Liver (tissue), 9 donors: ENCODE data around the gene RPS6KA1. TPM values are rescaled to one million over a fixed set of nuclear protein-coding genes. Genes with fewer than 3 reads are reported as not detected.

ENCODE experiments used
- DNase-seq: peaks from one replicate; pipeline ENCODE4 v3.0.0-alpha.2; 2017; ENCODE audit warnings: low spot score
- H3K27ac ChIP-seq, 2 donors: one replicate each; pipeline ENCODE4 v1.7.0; 2013; ENCODE audit warnings: inconsistent platforms in 2 of 2, low read length in 2 of 2, control low read depth in 1 of 2, low read depth in 1 of 2, mild to moderate bottlenecking in 1 of 2
- H3K27me3 ChIP-seq, 4 donors: one replicate each; pipeline versions ENCODE4 v1.6.1 to v1.7.0; 2013; ENCODE audit warnings: low read length in 3 of 4, inconsistent platforms in 1 of 4, mild to moderate bottlenecking in 1 of 4, moderate library complexity in 1 of 4; ENCODE audit not compliant: control insufficient read depth in 4 of 4, insufficient read depth in 4 of 4
- H3K36me3 ChIP-seq, 4 donors: one replicate each; pipeline versions ENCODE4 v1.6.1 to v1.7.0; 2013; ENCODE audit warnings: low read length in 3 of 4, mild to moderate bottlenecking in 3 of 4, low read depth in 1 of 4, moderate library complexity in 1 of 4; ENCODE audit not compliant: control insufficient read depth in 4 of 4, insufficient read depth in 3 of 4
- H3K4me1 ChIP-seq, 4 donors: one replicate each; pipeline versions ENCODE4 v1.6.1 to v1.7.0; 2013; ENCODE audit warnings: low read length in 3 of 4, mild to moderate bottlenecking in 3 of 4, moderate library complexity in 1 of 4; ENCODE audit not compliant: control insufficient read depth in 4 of 4, insufficient read depth in 4 of 4
- H3K4me3 ChIP-seq, 3 donors: one replicate each; pipeline versions ENCODE4 v1.6.1 to v1.7.0; 2013; ENCODE audit warnings: low read length in 3 of 3, control low read depth in 1 of 3, low read depth in 1 of 3, mild to moderate bottlenecking in 1 of 3
- H3K9ac ChIP-seq, 2 donors: one replicate each; pipeline ENCODE4 v1.7.0; 2013; ENCODE audit warnings: low read length in 2 of 2, mild to moderate bottlenecking in 2 of 2, moderate library complexity in 2 of 2, control low read depth in 1 of 2, low read depth in 1 of 2
- H3K9me3 ChIP-seq, 4 donors: one replicate each; pipeline versions ENCODE4 v1.6.1 to v1.7.0; 2013; ENCODE audit warnings: low read length in 3 of 4; ENCODE audit not compliant: control insufficient read depth in 4 of 4
- ATF3 ChIP-seq: IDR thresholded peaks from 2 replicates; pipeline ENCODE4 v1.6.1; 2016; ENCODE audit warnings: antibody characterized with exemption
- CTCF ChIP-seq: fragments of 150-350 bp; IDR thresholded peaks from 2 replicates; pipeline ENCODE4 v1.5.1; 2017; ENCODE audit warnings: improper control_type of control experiment, low read depth, low read length; ENCODE audit not compliant: missing input control
- FOXA1 ChIP-seq: IDR thresholded peaks from 2 replicates; pipeline ENCODE4 v1.6.1; 2016; ENCODE audit warnings: antibody characterized with exemption
- GABPA ChIP-seq, 2 donors: IDR thresholded peaks in 1 of 2; conservative IDR thresholded peaks in 1 of 2; 2 replicates each; pipeline ENCODE4 v1.6.1; 2016; ENCODE audit warnings: antibody characterized with exemption in 2 of 2, mild to moderate bottlenecking in 1 of 2, moderate library complexity in 1 of 2
- HNF4A ChIP-seq, 2 donors: conservative IDR thresholded peaks; 2 replicates each; pipeline ENCODE4 v1.6.1; 2016; ENCODE audit warnings: antibody characterized with exemption in 2 of 2, mild to moderate bottlenecking in 2 of 2
- NR2F2 ChIP-seq: IDR thresholded peaks from 2 replicates; pipeline ENCODE4 v1.6.1; 2016; ENCODE audit warnings: antibody characterized with exemption
- RAD21 ChIP-seq, 2 donors: IDR thresholded peaks; 2 replicates each; pipeline ENCODE4 v1.6.1; 2016; ENCODE audit warnings: antibody characterized with exemption in 2 of 2, mild to moderate bottlenecking in 2 of 2
- RXRA ChIP-seq, 2 donors: IDR thresholded peaks; 2 replicates each; pipeline ENCODE4 v1.6.1; 2017 to 2018; ENCODE audit warnings: antibody characterized with exemption in 2 of 2, mild to moderate bottlenecking in 1 of 2
- TAF1 ChIP-seq: conservative IDR thresholded peaks from 2 replicates; pipeline ENCODE4 v1.6.1; 2016; ENCODE audit warnings: antibody characterized with exemption, mild to moderate bottlenecking
- YY1 ChIP-seq: IDR thresholded peaks from 2 replicates; pipeline ENCODE4 v1.6.1; 2016; ENCODE audit warnings: antibody characterized with exemption, mild to moderate bottlenecking
- ZBTB33 ChIP-seq: IDR thresholded peaks from 2 replicates; pipeline ENCODE4 v1.6.1; 2016; ENCODE audit warnings: antibody characterized with exemption
- WGBS: extraction: QIAGEN DNeasy Blood & Tissue Kit; methylation state at CpG from one replicate; pipeline ENCODE4 v1.1.7; 2013; 5-methylcytosine and 5-hydroxymethylcytosine counted together
- polyA plus RNA-seq, 2 donors: library from polyadenylated mRNA; stranded (reverse) in 1 of 2; unstranded in 1 of 2; fragments of 200-250 nt in 1 of 2; fragments of >200 nt in 1 of 2; fragmentation: Nextera tagmentation in 1 of 2; extraction: Ambion mirVana in 1 of 2; gene quantifications; one replicate each; pipeline versions ENCODE4 v1.2.1 to v1.2.3, GENCODE V29; 2013 to 2015
- total RNA-seq, 2 donors: library from RNA; depleted of rRNA; stranded (reverse); fragments of >200 nt; gene quantifications; one replicate each; pipeline ENCODE4 v1.2.3, GENCODE V29; 2014
- donor health status: healthy.
- donor health status: healthy.
- donor health status: healthy.
- donor health status: healthy.
- donor health status: healthy.

Gene RPS6KA1
- total and polyA plus RNA-seq, 4 donors = 4.0 to 26.8 (median 7.4) TPM

- Histone ChIP-seq H3K4me1 (peaks cover 0 to 9% (median 2%) of the 10 kb centered on the region in 4 donors), H3K27me3 (no peaks in the 10 kb centered on the region), H3K36me3 (no peaks in the 10 kb centered on the region), H3K27ac (no peak overlapping the region), H3K9me3 (no peaks in the 10 kb centered on the region), H3K4me3 (no peak overlapping the region), H3K9ac (no peak overlapping the region)
- TF ChIP-seq GABPA (IDR thresholded peaks at IDR 0.05 in 1 of 2, conservative IDR thresholded peaks at IDR 0.05 in 1 of 2) (no peak), HNF4A (conservative IDR thresholded peaks at IDR 0.05) (no peak), ATF3 (no peak), RAD21 (IDR thresholded peaks at IDR 0.05) (no peak)
- DNase-seq = no peak
- WGBS = 99% methylated on average over 2 of the region's 2 CpGs
Observed at GRCh38 chr1:26536521-26536920, 7.0 kb downstream of the RPS6KA1 start.

GRCh38 chr1:26537951-26538352, 8.4 kb downstream of the RPS6KA1 start:
- TF ChIP-seq RAD21 (IDR thresholded peaks at IDR 0.05) = peak in 1 of 2 donors; percentile 44
- no peak for TF ChIP-seq FOXA1
- no peak overlapping the region for H3K4me3 ChIP-seq
- peaks cover 0 to 6% (median 2%) of the 10 kb centered on the region in 4 donors for H3K4me1 ChIP-seq
- no peaks in the 10 kb centered on the region for H3K9me3 ChIP-seq
- H3K27ac ChIP-seq = no peak overlapping the region
- no peaks in the 10 kb centered on the region for H3K27me3 ChIP-seq
- WGBS = 72% methylated on average over 2 of the region's 2 CpGs
- H3K9ac ChIP-seq = no peak overlapping the region
- H3K36me3 ChIP-seq = no peaks in the 10 kb centered on the region
- DNase-seq = no peak

GRCh38 chr1:26538480-26539412, 9.2 kb downstream of the RPS6KA1 start:
- DNase-seq = peak; percentile 73
- no peak overlapping the region for H3K9ac ChIP-seq
- no peaks in the 10 kb centered on the region for H3K36me3 ChIP-seq
- no peaks in the 10 kb centered on the region for H3K9me3 ChIP-seq
- WGBS = 78% methylated on average over 14 of the region's 14 CpGs
- H3K27ac ChIP-seq = no peak overlapping the region
- H3K4me3 ChIP-seq = no peak overlapping the region
- peak in 1 of 2 donors; percentile 71 for TF ChIP-seq RAD21 (IDR thresholded peaks at IDR 0.05)
- peak; percentile 38 for TF ChIP-seq CTCF
- TF ChIP-seq ATF3 = no peak
- peaks cover 0 to 6% (median 2%) of the 10 kb centered on the region in 4 donors for H3K4me1 ChIP-seq
- no peaks in the 10 kb centered on the region for H3K27me3 ChIP-seq

GRCh38 chr1:26539722-26540121, 10.2 kb downstream of the RPS6KA1 start:
- peak overlapping the region; percentile 13 to 41 for H3K27ac ChIP-seq
- no peak overlapping the region for H3K9ac ChIP-seq
- H3K9me3 ChIP-seq = no peaks in the 10 kb centered on the region
- no peak for DNase-seq
- H3K27me3 ChIP-seq = no peaks in the 10 kb centered on the region
- H3K4me1 ChIP-seq = peaks cover 0 to 6% (median 2%) of the 10 kb centered on the region in 4 donors
- no peaks in the 10 kb centered on the region for H3K36me3 ChIP-seq
- no peak overlapping the region for H3K4me3 ChIP-seq
- 67% methylated on average over 6 of the region's 6 CpGs for WGBS
- no peak for TF ChIP-seq ZBTB33
- TF ChIP-seq NR2F2 = no peak
- no peak for TF ChIP-seq CTCF
- no peak for TF ChIP-seq YY1
- no peak for TF ChIP-seq HNF4A (conservative IDR thresholded peaks at IDR 0.05)
- TF ChIP-seq RXRA (IDR thresholded peaks at IDR 0.05) = no peak
- TF ChIP-seq TAF1 = no peak
